GM23338 (cell line): Measurements from ENCODE around the gene KIRREL3. TPM values are rescaled to one million over a fixed set of nuclear protein-coding genes. Genes with fewer than 3 reads are reported as not detected.

Experiments used
- ATAC-seq: fragments of 200-7000 bp; cut with Tn5 transposase; 3 replicates; pipeline ENCODE4 v1.9.1; 2020
- DNase-seq: peaks from one replicate; pipeline ENCODE4 v3.0.0-alpha.2; 2015; ENCODE audit warnings: low spot score
- H2AFZ ChIP-seq: fragments of 200-600 bp; sonication (generic); 2 replicates; pipeline ENCODE4 v1.8.0; 2016; ENCODE audit warnings: antibody characterized with exemption, mild to moderate bottlenecking, moderate library complexity
- H3F3A ChIP-seq: fragments of 200-600 bp; sonication (generic); replicated peaks from 2 replicates; pipeline ENCODE4 v1.8.0; 2017; ENCODE audit warnings: antibody characterized with exemption, mixed run types, low read depth
- H3K27ac ChIP-seq: fragments of 200-600 bp; sonication (generic); 2 replicates; pipeline ENCODE4 v1.6.1; 2016; ENCODE audit warnings: low read depth
- H3K27me3 ChIP-seq: fragments of 200-600 bp; sonication (generic); 2 replicates; pipeline ENCODE4 v1.8.0; 2016; ENCODE audit warnings: mild to moderate bottlenecking, mixed run types, moderate library complexity; ENCODE audit not compliant: insufficient read depth
- H3K36me3 ChIP-seq: fragments of 200-600 bp; sonication (generic); 2 replicates; pipeline ENCODE4 v1.8.0; 2016; ENCODE audit warnings: mild to moderate bottlenecking; ENCODE audit not compliant: insufficient read depth
- H3K4me1 ChIP-seq: fragments of 200-600 bp; sonication (generic); 2 replicates; pipeline ENCODE4 v1.8.0; 2016; ENCODE audit warnings: mild to moderate bottlenecking, moderate library complexity; ENCODE audit not compliant: insufficient read depth
- H3K4me2 ChIP-seq: fragments of 200-600 bp; sonication (generic); 2 replicates; pipeline ENCODE4 v1.7.1; 2017; ENCODE audit warnings: mixed run types
- H3K4me3 ChIP-seq: fragments of 200-600 bp; sonication (generic); 2 replicates; pipeline ENCODE4 v1.6.1; 2016; ENCODE audit warnings: mixed run types
- H3K79me2 ChIP-seq: fragments of 200-600 bp; sonication (generic); replicated peaks from 2 replicates; pipeline ENCODE4 v1.8.0; 2017; ENCODE audit warnings: mild to moderate bottlenecking; ENCODE audit not compliant: insufficient read depth
- H3K9me2 ChIP-seq: fragments of 200-600 bp; sonication (generic); 2 replicates; pipeline ENCODE4 v1.8.0; 2017; ENCODE audit not compliant: insufficient read depth
- H4K20me1 ChIP-seq: fragments of 200-600 bp; sonication (generic); replicated peaks from 2 replicates; pipeline ENCODE4 v1.8.0; 2017; ENCODE audit warnings: mild to moderate bottlenecking; ENCODE audit not compliant: insufficient read depth
- H3K27ac Mint-ChIP-seq: 2 replicates; pipeline ENCODE4 v1.8.0; 2020; ENCODE audit warnings: inconsistent platforms, mild to moderate bottlenecking, moderate library complexity, mixed read lengths
- H3K27me3 Mint-ChIP-seq: 3 replicates; pipeline ENCODE4 v1.8.0; 2022; ENCODE audit warnings: low read depth, mild to moderate bottlenecking, moderate library complexity, mixed read lengths, inconsistent platforms; ENCODE audit not compliant: insufficient read depth, poor library complexity
- H3K36me3 Mint-ChIP-seq: 3 replicates; pipeline ENCODE4 v1.8.0; 2021; ENCODE audit warnings: low read depth, mild to moderate bottlenecking, inconsistent platforms, moderate library complexity, mixed read lengths
- H3K4me1 Mint-ChIP-seq: 3 replicates; pipeline ENCODE4 v1.8.0; 2020; ENCODE audit warnings: mild to moderate bottlenecking, inconsistent platforms, mixed read lengths
- H3K4me3 Mint-ChIP-seq: 3 replicates; pipeline ENCODE4 v1.8.0; 2021; ENCODE audit warnings: moderate library complexity, mild to moderate bottlenecking, inconsistent platforms, mixed read lengths
- H3K9me3 Mint-ChIP-seq: 3 replicates; pipeline ENCODE4 v1.8.0; 2020; ENCODE audit warnings: moderate library complexity, mild to moderate bottlenecking, inconsistent platforms, mixed read lengths
- CREB1 ChIP-seq: fragments of 250-450 bp; sonication (Bioruptor Pico); IDR thresholded peaks from 2 replicates; pipeline ENCODE4 v1.5.0; 2020; ENCODE audit warnings: low read depth, mild to moderate bottlenecking, moderate library complexity
- EZH2 ChIP-seq: fragments of 200-600 bp; sonication (generic); IDR thresholded peaks from one replicate; pipeline ENCODE4 v1.8.0; 2017; ENCODE audit warnings: antibody characterized with exemption, mild to moderate bottlenecking, low read depth; ENCODE audit not compliant: unreplicated experiment
- EZH2phosphoT487 ChIP-seq: fragments of 200-600 bp; sonication (generic); IDR thresholded peaks from one replicate; pipeline ENCODE4 v1.8.1; 2018; ENCODE audit warnings: antibody characterized with exemption; ENCODE audit not compliant: unreplicated experiment
- JUNB ChIP-seq: IDR thresholded peaks from one replicate; pipeline ENCODE4 v1.6.1; 2016; ENCODE audit warnings: antibody characterized with exemption; ENCODE audit not compliant: unreplicated experiment
- NANOG ChIP-seq: IDR thresholded peaks from 2 replicates; pipeline ENCODE4 v1.6.1; 2016; ENCODE audit warnings: antibody characterized with exemption, borderline replicate concordance
- POLR2AphosphoS5 ChIP-seq: IDR thresholded peaks from 2 replicates; pipeline ENCODE4 v1.6.1; 2016; ENCODE audit warnings: antibody characterized with exemption, low read depth
- STAT1 ChIP-seq: IDR thresholded peaks from one replicate; pipeline ENCODE4 v1.6.1; 2016; ENCODE audit warnings: antibody characterized with exemption; ENCODE audit not compliant: unreplicated experiment
- ZNF114 ChIP-seq: fragments of 250-450 bp; sonication (Bioruptor Pico); IDR thresholded peaks from 2 replicates; pipeline ENCODE4 v1.5.0; 2020; ENCODE audit warnings: mild to moderate bottlenecking, moderate library complexity
- ZNF331 ChIP-seq: fragments of 250-450 bp; sonication (Bioruptor Pico); IDR thresholded peaks from 2 replicates; pipeline ENCODE4 v1.5.0; 2020; ENCODE audit warnings: low read depth, mild to moderate bottlenecking, moderate library complexity
- polyA plus RNA-seq: library from polyadenylated mRNA; unstranded; fragments of >200 nt; fragmentation: Nextera tagmentation; extraction: Ambion mirVana; gene quantifications from 2 replicates; pipeline ENCODE4 v1.2.1, GENCODE V29; 2016
- total RNA-seq: library from RNA; depleted of rRNA; stranded (reverse); fragments of >200 nt; shearing (Covaris generic); gene quantifications from 2 replicates; pipeline ENCODE4 v1.2.3, GENCODE V29; 2014
- TF ChIP-seq, protein P1 (sequence below): IDR thresholded peaks from 2 replicates; pipeline ENCODE4 v1.6.1; 2016; ENCODE audit warnings: antibody characterized with exemption
- TF ChIP-seq, protein P2 (sequence below), 2 experiments: fragments of 200-600 bp in 1 of 2; sonication (generic) in 1 of 2; conservative IDR thresholded peaks; 2 replicates each; pipeline versions ENCODE4 v1.5.1 to v1.6.1; 2016 to 2017; ENCODE audit warnings: antibody characterized with exemption in 2 of 2, low read depth in 2 of 2, mild to moderate bottlenecking in 2 of 2, moderate library complexity in 1 of 2
- TF ChIP-seq, protein P3 (sequence below): fragments of 250-450 bp; sonication (Bioruptor Pico); IDR thresholded peaks from 2 replicates; pipeline ENCODE4 v1.5.0; 2020; ENCODE audit warnings: mild to moderate bottlenecking, moderate library complexity

The KIRREL3 gene
- total and polyA plus RNA-seq, 2 experiments from 2014 or later, result 0.13 to 1.5 TPM

DNA sequence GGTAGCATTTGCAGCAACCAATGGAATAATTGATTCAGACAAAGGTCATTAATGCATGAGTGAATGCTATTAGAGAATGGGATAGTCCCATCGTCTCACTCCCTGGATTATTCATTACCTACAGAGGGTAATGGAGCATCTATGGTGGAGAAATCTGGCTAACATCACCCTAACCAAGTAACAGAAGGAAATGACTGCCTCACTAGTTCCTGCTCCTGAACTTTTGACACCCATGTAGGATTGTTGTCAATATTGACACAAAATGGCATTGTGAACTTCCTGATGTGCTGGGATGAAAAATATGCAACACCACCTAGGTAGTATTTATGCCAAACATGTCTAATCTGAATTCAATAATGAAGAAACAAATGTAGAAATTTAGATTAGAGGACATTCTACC lies 44.0 kb upstream of the KIRREL3 start:
- TF ChIP-seq, protein P1, sequence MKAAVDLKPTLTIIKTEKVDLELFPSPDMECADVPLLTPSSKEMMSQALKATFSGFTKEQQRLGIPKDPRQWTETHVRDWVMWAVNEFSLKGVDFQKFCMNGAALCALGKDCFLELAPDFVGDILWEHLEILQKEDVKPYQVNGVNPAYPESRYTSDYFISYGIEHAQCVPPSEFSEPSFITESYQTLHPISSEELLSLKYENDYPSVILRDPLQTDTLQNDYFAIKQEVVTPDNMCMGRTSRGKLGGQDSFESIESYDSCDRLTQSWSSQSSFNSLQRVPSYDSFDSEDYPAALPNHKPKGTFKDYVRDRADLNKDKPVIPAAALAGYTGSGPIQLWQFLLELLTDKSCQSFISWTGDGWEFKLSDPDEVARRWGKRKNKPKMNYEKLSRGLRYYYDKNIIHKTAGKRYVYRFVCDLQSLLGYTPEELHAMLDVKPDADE, result no peak
- TF ChIP-seq NANOG, result no peak
- TF ChIP-seq CREB1 (CRISPR knock-in tag), result no peak
- no peak for TF ChIP-seq POLR2AphosphoS5
- TF ChIP-seq, protein P2, sequence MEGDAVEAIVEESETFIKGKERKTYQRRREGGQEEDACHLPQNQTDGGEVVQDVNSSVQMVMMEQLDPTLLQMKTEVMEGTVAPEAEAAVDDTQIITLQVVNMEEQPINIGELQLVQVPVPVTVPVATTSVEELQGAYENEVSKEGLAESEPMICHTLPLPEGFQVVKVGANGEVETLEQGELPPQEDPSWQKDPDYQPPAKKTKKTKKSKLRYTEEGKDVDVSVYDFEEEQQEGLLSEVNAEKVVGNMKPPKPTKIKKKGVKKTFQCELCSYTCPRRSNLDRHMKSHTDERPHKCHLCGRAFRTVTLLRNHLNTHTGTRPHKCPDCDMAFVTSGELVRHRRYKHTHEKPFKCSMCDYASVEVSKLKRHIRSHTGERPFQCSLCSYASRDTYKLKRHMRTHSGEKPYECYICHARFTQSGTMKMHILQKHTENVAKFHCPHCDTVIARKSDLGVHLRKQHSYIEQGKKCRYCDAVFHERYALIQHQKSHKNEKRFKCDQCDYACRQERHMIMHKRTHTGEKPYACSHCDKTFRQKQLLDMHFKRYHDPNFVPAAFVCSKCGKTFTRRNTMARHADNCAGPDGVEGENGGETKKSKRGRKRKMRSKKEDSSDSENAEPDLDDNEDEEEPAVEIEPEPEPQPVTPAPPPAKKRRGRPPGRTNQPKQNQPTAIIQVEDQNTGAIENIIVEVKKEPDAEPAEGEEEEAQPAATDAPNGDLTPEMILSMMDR (conservative IDR thresholded peaks at IDR 0.05; ENCODE audit: low read depth in 2 of 2), result no peak
- no peak for TF ChIP-seq EZH2phosphoT487
- no peak for TF ChIP-seq STAT1
- TF ChIP-seq ZNF331 (CRISPR knock-in tag), result no peak
- no peak for TF ChIP-seq EZH2
- TF ChIP-seq JUNB, result no peak
- no peak for TF ChIP-seq ZNF114 (CRISPR knock-in tag)
- H3K9me3 Mint-ChIP-seq, result no peaks in the 10 kb centered on the region

DNA sequence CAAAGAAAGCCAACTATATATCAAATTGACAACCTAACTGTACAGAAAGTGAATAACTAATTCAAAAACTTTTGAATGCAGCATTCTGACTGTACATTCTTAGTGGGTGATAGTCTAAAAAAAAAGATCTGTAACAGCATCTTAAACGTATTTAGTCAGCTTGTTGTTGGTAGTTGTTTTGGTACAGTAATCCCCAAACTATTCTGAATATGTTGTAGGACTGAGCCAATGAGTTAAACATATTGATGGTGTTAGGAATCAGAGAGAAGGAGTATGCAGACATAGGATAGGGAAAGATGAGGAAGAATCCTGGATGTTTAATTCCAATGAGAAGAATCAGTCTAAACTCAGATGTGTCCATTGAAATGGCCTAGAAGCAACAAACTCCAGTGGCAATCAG lies 41.9 kb upstream of the KIRREL3 start:
- Histone ChIP-seq H3K27me3 (no peaks in the 10 kb centered on the region), H2AFZ (no peak overlapping the region), H3F3A (no peaks in the 10 kb centered on the region), H4K20me1 (no peaks in the 10 kb centered on the region), H3K4me3 (no peak overlapping the region), H3K9me2 (peaks cover 4% of the 10 kb centered on the region; the same call in 1 of the 2 replicates), H3K79me2 (no peaks in the 10 kb centered on the region), H3K4me1 (peaks cover 9% of the 10 kb centered on the region; the same call in 1 of the 2 replicates), H3K36me3 (no peaks in the 10 kb centered on the region), H3K4me2 (no peak overlapping the region), H3K27ac (no peak overlapping the region)
- Mint-ChIP-seq H3K36me3 (no peaks in the 10 kb centered on the region), H3K4me1 (peaks cover 22% of the 10 kb centered on the region), H3K27me3 (no peaks in the 10 kb centered on the region), H3K27ac (no peak overlapping the region), H3K9me3 (no peaks in the 10 kb centered on the region), H3K4me3 (no peak overlapping the region)
- DNase-seq, result no peak
- no peak for ATAC-seq
- TF ChIP-seq, protein P1, result no peak
- no peak for TF ChIP-seq CREB1 (CRISPR knock-in tag)
- no peak for TF ChIP-seq EZH2
- TF ChIP-seq, protein P3, sequence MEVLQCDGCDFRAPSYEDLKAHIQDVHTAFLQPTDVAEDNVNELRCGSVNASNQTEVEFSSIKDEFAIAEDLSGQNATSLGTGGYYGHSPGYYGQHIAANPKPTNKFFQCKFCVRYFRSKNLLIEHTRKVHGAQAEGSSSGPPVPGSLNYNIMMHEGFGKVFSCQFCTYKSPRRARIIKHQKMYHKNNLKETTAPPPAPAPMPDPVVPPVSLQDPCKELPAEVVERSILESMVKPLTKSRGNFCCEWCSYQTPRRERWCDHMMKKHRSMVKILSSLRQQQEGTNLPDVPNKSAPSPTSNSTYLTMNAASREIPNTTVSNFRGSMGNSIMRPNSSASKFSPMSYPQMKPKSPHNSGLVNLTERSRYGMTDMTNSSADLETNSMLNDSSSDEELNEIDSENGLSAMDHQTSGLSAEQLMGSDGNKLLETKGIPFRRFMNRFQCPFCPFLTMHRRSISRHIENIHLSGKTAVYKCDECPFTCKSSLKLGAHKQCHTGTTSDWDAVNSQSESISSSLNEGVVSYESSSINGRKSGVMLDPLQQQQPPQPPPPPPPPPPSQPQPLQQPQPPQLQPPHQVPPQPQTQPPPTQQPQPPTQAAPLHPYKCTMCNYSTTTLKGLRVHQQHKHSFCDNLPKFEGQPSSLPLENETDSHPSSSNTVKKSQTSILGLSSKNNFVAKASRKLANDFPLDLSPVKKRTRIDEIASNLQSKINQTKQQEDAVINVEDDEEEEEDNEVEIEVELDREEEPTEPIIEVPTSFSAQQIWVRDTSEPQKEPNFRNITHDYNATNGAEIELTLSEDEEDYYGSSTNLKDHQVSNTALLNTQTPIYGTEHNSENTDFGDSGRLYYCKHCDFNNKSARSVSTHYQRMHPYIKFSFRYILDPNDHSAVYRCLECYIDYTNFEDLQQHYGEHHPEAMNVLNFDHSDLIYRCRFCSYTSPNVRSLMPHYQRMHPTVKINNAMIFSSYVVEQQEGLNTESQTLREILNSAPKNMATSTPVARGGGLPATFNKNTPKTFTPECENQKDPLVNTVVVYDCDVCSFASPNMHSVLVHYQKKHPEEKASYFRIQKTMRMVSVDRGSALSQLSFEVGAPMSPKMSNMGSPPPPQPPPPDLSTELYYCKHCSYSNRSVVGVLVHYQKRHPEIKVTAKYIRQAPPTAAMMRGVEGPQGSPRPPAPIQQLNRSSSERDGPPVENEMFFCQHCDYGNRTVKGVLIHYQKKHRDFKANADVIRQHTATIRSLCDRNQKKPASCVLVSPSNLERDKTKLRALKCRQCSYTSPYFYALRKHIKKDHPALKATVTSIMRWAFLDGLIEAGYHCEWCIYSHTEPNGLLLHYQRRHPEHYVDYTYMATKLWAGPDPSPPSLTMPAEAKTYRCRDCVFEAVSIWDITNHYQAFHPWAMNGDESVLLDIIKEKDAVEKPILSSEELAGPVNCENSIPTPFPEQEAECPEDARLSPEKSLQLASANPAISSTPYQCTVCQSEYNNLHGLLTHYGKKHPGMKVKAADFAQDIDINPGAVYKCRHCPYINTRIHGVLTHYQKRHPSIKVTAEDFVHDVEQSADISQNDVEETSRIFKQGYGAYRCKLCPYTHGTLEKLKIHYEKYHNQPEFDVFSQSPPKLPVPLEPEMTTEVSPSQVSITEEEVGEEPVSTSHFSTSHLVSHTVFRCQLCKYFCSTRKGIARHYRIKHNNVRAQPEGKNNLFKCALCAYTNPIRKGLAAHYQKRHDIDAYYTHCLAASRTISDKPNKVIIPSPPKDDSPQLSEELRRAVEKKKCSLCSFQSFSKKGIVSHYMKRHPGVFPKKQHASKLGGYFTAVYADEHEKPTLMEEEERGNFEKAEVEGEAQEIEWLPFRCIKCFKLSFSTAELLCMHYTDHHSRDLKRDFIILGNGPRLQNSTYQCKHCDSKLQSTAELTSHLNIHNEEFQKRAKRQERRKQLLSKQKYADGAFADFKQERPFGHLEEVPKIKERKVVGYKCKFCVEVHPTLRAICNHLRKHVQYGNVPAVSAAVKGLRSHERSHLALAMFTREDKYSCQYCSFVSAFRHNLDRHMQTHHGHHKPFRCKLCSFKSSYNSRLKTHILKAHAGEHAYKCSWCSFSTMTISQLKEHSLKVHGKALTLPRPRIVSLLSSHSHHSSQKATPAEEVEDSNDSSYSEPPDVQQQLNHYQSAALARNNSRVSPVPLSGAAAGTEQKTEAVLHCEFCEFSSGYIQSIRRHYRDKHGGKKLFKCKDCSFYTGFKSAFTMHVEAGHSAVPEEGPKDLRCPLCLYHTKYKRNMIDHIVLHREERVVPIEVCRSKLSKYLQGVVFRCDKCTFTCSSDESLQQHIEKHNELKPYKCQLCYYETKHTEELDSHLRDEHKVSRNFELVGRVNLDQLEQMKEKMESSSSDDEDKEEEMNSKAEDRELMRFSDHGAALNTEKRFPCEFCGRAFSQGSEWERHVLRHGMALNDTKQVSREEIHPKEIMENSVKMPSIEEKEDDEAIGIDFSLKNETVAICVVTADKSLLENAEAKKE (CRISPR knock-in tag), result no peak

More for the DNA sequence above, 44.0 kb upstream of the KIRREL3 start:
- H3K4me3 Mint-ChIP-seq, result no peak overlapping the region
- Histone ChIP-seq H3K4me2 (no peak overlapping the region), H3K4me3 (no peak overlapping the region), H3K27ac (no peak overlapping the region), H4K20me1 (no peaks in the 10 kb centered on the region), H3F3A (no peaks in the 10 kb centered on the region), H3K36me3 (no peaks in the 10 kb centered on the region), H3K27me3 (no peaks in the 10 kb centered on the region), H3K4me1 (peaks cover 3% of the 10 kb centered on the region; the same call in 1 of the 2 replicates), H2AFZ (no peak overlapping the region), H3K9me2 (no peaks in the 10 kb centered on the region), H3K79me2 (no peaks in the 10 kb centered on the region)
- DNase-seq (no peak), ATAC-seq (no peak)
- peaks cover 6% of the 10 kb centered on the region for H3K4me1 Mint-ChIP-seq
- no peak overlapping the region for H3K27ac Mint-ChIP-seq
- H3K36me3 Mint-ChIP-seq, result no peaks in the 10 kb centered on the region
- no peaks in the 10 kb centered on the region for H3K27me3 Mint-ChIP-seq
